GM10266 (cell line): ENCODE results near the gene STK4.

Source experiments
- DNase-seq: peaks from one replicate; pipeline ENCODE4 v3.0.0; 2012; ENCODE audit errors: extremely low spot score
- TF ChIP-seq, protein P1 (sequence below): IDR thresholded peaks from 2 replicates; pipeline ENCODE4 v1.5.1; 2012; ENCODE audit warnings: mild to moderate bottlenecking, low read depth; ENCODE audit not compliant: control insufficient read depth, insufficient read depth; ENCODE audit errors: missing control alignments

Gene STK4

DNA sequence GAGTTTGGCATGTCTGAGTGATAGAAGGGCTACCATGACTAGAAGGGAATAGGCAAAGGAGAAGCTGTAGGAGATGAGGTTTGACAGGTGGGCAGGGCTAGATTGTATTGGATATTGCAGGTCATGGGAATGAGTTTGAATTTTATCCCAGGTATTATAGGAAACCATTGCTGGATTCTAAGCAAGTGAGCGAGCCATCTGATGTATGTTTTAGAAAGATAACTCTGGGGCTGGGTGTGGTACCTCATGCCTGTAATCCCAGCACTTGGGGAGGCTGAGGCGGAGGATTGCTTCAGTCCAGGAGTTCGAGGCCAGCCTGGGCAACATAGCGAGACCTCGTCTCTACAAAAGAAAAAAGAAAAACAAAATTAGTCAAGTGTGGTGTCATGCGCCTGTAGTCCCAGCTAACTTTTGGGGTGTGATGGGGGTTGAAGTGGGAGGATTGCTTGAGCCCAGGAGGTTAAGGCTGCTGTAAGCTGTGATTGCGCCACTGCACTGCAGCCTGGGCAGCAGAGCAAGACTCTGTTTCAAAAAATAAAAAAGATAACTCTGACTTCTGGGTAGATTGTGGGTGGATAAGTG lies 16.9 kb downstream of the STK4 start:
- no peak for DNase-seq
- TF ChIP-seq, protein P1, sequence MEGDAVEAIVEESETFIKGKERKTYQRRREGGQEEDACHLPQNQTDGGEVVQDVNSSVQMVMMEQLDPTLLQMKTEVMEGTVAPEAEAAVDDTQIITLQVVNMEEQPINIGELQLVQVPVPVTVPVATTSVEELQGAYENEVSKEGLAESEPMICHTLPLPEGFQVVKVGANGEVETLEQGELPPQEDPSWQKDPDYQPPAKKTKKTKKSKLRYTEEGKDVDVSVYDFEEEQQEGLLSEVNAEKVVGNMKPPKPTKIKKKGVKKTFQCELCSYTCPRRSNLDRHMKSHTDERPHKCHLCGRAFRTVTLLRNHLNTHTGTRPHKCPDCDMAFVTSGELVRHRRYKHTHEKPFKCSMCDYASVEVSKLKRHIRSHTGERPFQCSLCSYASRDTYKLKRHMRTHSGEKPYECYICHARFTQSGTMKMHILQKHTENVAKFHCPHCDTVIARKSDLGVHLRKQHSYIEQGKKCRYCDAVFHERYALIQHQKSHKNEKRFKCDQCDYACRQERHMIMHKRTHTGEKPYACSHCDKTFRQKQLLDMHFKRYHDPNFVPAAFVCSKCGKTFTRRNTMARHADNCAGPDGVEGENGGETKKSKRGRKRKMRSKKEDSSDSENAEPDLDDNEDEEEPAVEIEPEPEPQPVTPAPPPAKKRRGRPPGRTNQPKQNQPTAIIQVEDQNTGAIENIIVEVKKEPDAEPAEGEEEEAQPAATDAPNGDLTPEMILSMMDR, result no peak

DNA sequence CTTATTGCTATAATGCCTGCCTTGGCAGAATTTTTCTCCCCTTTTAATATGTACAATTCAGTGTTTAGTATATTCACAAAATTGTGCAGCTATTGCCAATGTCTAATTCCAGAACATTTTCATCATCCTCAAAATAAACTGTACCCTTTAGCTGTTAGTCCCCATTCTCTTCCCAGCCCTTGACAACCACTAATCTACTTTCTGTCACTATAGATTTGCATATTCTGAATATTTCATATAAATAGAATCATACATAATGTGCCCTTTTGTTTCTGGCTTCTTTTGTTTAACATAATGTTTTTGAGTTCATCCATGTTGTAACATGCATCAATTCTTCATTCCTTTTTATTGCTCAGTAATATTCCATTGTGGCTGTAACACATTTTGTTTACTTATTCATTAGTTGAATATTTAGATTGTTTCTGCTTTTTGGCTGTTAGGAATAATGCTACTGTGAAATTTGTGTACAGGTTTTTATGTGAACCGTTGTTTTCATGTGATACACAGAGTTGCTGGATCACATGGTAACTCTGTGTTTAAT lies 22.4 kb downstream of the STK4 start:
- TF ChIP-seq, protein P1, result no peak
- DNase-seq, result no peak

DNA sequence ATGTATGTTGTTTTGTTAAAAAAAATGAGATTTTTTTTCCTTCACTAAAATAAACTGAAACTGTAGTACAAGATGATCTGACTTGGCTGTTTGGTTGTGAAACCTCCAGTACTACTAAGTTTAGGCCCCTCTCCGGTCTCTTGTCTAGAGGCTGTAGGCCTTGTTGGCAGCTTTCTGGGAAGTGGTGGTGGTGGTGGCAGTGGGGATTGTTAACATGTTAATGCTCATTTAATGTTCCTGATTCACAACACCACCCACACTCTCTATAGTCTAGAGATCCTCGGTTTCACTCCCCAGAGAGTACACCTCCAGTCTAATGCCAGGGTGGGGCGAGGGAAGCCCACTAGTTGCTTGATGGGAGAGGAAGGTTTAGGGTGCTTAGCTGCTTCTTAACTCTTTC lies 24.1 kb downstream of the STK4 start:
- DNase-seq, result no peak
- TF ChIP-seq, protein P1, result no peak

DNA sequence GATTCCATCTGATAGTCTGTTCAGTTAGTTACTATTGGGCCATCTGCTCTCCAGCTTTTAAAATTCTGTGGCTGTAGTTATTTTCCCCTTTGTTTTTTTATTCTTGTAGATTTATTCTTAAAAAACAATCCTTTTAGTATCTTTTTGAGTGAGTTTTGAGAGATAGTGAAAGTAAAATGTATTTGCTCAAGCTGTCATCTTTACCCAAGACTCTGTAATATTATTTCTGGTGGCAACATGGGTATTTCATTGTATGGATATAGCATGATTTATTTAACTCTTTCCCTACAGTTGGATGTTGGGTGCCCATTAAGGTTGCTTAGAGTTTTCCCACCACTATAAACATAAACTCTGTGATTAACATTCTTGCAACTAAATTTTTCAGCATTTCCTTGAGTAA lies 24.6 kb downstream of the STK4 start:
- TF ChIP-seq, protein P1, result no peak
- no peak for DNase-seq

DNA sequence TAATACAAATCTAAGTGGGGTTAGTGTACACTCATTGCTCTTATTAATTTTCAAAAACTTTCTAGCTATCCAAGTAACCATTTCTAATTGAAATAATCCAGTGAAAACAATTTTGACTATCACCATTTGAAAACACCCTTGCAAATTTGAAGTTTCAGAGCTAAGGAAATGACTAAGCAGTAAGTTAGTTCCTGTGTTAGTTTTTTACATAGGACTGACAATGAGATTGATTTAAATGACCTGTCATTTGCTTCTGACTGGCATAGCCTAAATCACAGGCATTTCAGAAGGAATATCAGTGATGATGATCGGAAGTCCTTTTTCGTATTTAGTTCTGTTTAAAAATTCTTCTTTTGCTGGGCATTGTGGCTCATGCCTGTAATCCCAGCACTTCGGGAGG lies 27.0 kb downstream of the STK4 start:
- no peak for DNase-seq

DNA sequence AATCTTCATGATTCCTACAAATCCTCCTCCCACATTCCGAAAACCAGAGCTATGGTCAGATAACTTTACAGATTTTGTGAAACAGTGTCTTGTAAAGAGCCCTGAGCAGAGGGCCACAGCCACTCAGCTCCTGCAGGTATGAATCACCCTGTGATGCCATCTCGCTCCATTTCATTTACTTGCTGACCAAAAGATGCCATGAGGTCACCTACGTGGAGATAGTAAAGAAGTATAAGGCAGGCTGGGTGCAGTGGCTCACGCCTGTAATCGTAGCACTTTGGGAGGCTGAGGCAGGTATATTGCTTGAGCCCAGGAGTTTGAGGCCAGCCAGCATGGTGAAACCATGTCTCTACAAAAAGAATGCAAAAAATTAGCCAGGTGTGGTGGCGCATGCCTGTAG lies 30.9 kb downstream of the STK4 start:
- DNase-seq, result no peak
- TF ChIP-seq, protein P1, result no peak

More for the DNA sequence above, 27.0 kb downstream of the STK4 start:
- TF ChIP-seq, protein P1, result no peak

DNA sequence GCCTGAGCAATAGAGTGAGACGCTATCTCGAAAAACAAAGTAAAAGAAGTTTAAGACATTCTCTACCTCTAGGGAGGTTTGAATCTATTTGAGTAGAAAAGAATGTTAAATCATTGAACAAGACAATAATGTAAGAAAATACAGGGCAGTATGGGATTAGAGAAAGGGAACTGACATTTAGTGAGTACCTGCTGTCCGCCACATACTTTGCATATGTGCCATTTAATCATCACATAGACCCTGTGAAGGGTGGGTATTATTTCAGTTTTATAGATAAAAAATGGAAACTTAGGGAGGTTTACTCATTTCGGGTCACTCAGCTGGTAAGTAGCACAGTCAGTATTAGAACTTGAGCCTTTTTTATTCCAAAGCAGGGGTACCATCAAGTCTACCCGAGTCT lies 31.4 kb downstream of the STK4 start:
- TF ChIP-seq, protein P1, result no peak

More for the DNA sequence above, 31.4 kb downstream of the STK4 start:
- no peak for DNase-seq
